Stomach (tissue), 4 donors: ENCODE results near the gene SLC29A3.

ENCODE experiments used
- CTCF ChIP-seq, 7 experiments: fragments of 450-650 bp in 4 of 7; fragments of 200-600 bp in 3 of 7; sonication (generic) in 3 of 7; IDR thresholded peaks; one replicate each; pipeline ENCODE4 v1.5.1; 2016 to 2019; ENCODE audit warnings: antibody characterized with exemption in 7 of 7, control low read depth in 2 of 7, mild to moderate bottlenecking in 1 of 7
- EP300 ChIP-seq: sonication (generic); formaldehyde crosslinking; IDR thresholded peaks from one replicate; pipeline ENCODE4 v1.6.1; 2017; ENCODE audit warnings: antibody characterized with exemption
- POLR2AphosphoS5 ChIP-seq, 3 donors: sonication (generic); formaldehyde crosslinking; IDR thresholded peaks; one replicate each; pipeline ENCODE4 v1.6.1; 2016; ENCODE audit warnings: antibody characterized with exemption in 3 of 3

GRCh38 chr10:71286521-71287294 lies 32.4 kb upstream of the SLC29A3 start:
- TF ChIP-seq CTCF (IDR thresholded peaks at IDR 0.05) (no peak), EP300 (no peak), POLR2AphosphoS5 (IDR thresholded peaks at IDR 0.05) (no peak)
